HepG2 (cell line): Measurements from ENCODE around the gene MRGPRX4. TPM values are rescaled to one million over a fixed set of nuclear protein-coding genes. Genes with fewer than 3 reads are reported as not detected.

Experiments
- ATAC-seq: fragments of 200-7000 bp; cut with Tn5 transposase; 3 replicates; pipeline ENCODE4 v1.9.1; 2020; ENCODE audit warnings: mild to moderate bottlenecking, moderate library complexity
- BruUV-seq: library from RNA; stranded (reverse); fragments of 400-500 nt; replicated peaks from 2 replicates; lab custom pipeline; 2021; lab: Mats Ljungman, UMichigan
- CTCF ChIA-PET: fragments of 300-600 bp; formaldehyde crosslinking; extraction: SDS; loops from one replicate; lab custom pipeline; 2021; ENCODE audit warnings: low total read pairs, inconsistent platforms, low intra/inter-chr PET ratio; lab: Yijun Ruan, JAX
- POLR2A ChIA-PET: fragments of 350-600 bp; sonication (Branson Sonifier 250); formaldehyde crosslinking; loops from one replicate; lab custom pipeline; 2020; ENCODE audit warnings: antibody characterized with exemption, inconsistent platforms; lab: Yijun Ruan, JAX
- DNase-seq: peaks from one replicate; pipeline ENCODE4 v3.0.0-alpha.2; 2015; ENCODE audit warnings: low spot score
- FAIRE-seq: peaks from 3 replicates; lab custom pipeline; 2011; peaks lifted over from hg19 to GRCh38; lab: Jason Lieb, UNC
- H2AFZ ChIP-seq: one replicate; pipeline ENCODE4 v1.6.1; 2011; ENCODE audit warnings: low read length, inconsistent platforms
- H3K27ac ChIP-seq: fragments of 300-600 bp; 3 replicates; pipeline ENCODE4 v1.8.0; 2011; ENCODE audit warnings: mixed run types, mild to moderate bottlenecking, mixed read lengths, low read length, inconsistent platforms; ENCODE audit not compliant: insufficient read depth; ENCODE audit errors: extremely low read length
- H3K27me3 ChIP-seq, 2 experiments: fragments of 200-600 bp in 1 of 2; 2 replicates in 1 of 2; 3 replicates in 1 of 2; pipeline versions ENCODE4 v1.6.0 to v1.8.0; 2011; ENCODE audit warnings: low read length in 2 of 2, mild to moderate bottlenecking in 2 of 2, moderate library complexity in 2 of 2, inconsistent platforms in 1 of 2; ENCODE audit not compliant: insufficient read depth in 2 of 2, control insufficient read depth in 1 of 2
- H3K36me3 ChIP-seq, 2 experiments: fragments of 200-600 bp in 1 of 2; replicated peaks in 1 of 2; 2 replicates in 1 of 2; 3 replicates in 1 of 2; pipeline versions ENCODE4 v1.5.1 to v1.8.0; 2011; ENCODE audit warnings: low read length in 2 of 2, inconsistent platforms in 1 of 2; ENCODE audit not compliant: insufficient read depth in 2 of 2, control insufficient read depth in 1 of 2
- H3K4me1 ChIP-seq: 2 replicates; pipeline ENCODE4 v1.5.1; 2012; ENCODE audit warnings: low read length, inconsistent platforms; ENCODE audit not compliant: insufficient read depth
- H3K4me2 ChIP-seq: 2 replicates; pipeline ENCODE4 v1.6.0; 2011; ENCODE audit warnings: low read depth, low read length, inconsistent platforms
- H3K4me3 ChIP-seq, 3 experiments: fragments of 200-600 bp in 1 of 3; sonication (generic), shearing (Covaris generic) in 1 of 3; replicated peaks in 1 of 3; 2 replicates each; pipeline ENCODE4 v1.5.1; 2011 to 2016; ENCODE audit warnings: low read length in 3 of 3, inconsistent platforms in 2 of 3, low read depth in 2 of 3, mild to moderate bottlenecking in 2 of 3, control low read depth in 1 of 3, mixed read lengths in 1 of 3; ENCODE audit not compliant: insufficient read depth in 1 of 3
- H3K79me2 ChIP-seq: one replicate; pipeline ENCODE4 v1.6.1; 2011; ENCODE audit warnings: low read length, inconsistent platforms; ENCODE audit not compliant: insufficient read depth
- H3K9ac ChIP-seq: 2 replicates; pipeline ENCODE4 v1.6.0; 2011; ENCODE audit warnings: mild to moderate bottlenecking, low read depth, low read length, inconsistent platforms; ENCODE audit not compliant: insufficient read depth
- H3K9me3 ChIP-seq: 2 replicates; pipeline ENCODE4 v1.5.1; 2012; ENCODE audit warnings: mild to moderate bottlenecking, low read length
- H4K20me1 ChIP-seq: 2 replicates; pipeline ENCODE4 v1.6.0; 2011; ENCODE audit warnings: inconsistent platforms, mild to moderate bottlenecking, low read length, moderate library complexity; ENCODE audit not compliant: insufficient read depth
- ATF3 ChIP-seq: sonication (generic); formaldehyde crosslinking; IDR thresholded peaks from 2 replicates; pipeline ENCODE4 v1.4.0; 2020; ENCODE audit warnings: missing genetic modification reagents
- ERF ChIP-seq: IDR thresholded peaks from 2 replicates; pipeline ENCODE4 v1.6.1; 2018; ENCODE audit warnings: missing biosample characterization, missing genetic modification reagents
- FOXA1 ChIP-seq, 2 experiments: fragments of 450-650 bp in 1 of 2; sonication (generic) in 1 of 2; formaldehyde crosslinking in 1 of 2; IDR thresholded peaks; 2 replicates each; pipeline versions ENCODE4 v1.4.0 to v1.6.1; 2016 to 2020; ENCODE audit warnings: missing genetic modification reagents in 1 of 2
- IKZF4 ChIP-seq: sonication (generic); formaldehyde crosslinking; IDR thresholded peaks from 2 replicates; pipeline ENCODE4 v1.5.1; 2020; ENCODE audit warnings: borderline replicate concordance, mild to moderate bottlenecking, low read depth, missing genetic modification reagents; ENCODE audit errors: not compliant biosample characterization
- KDM5B ChIP-seq: sonication (generic); formaldehyde crosslinking; IDR thresholded peaks from 2 replicates; pipeline ENCODE4 v1.4.0; 2020; ENCODE audit warnings: missing genetic modification reagents, mild to moderate bottlenecking, borderline replicate concordance
- MEIS1 ChIP-seq: sonication (generic); formaldehyde crosslinking; IDR thresholded peaks from 2 replicates; pipeline ENCODE4 v1.9.0; 2021; ENCODE audit warnings: mild to moderate bottlenecking, missing genetic modification reagents, moderate library complexity, borderline replicate concordance
- PHB2 ChIP-seq: fragments of 450-650 bp; IDR thresholded peaks from 2 replicates; pipeline ENCODE4 v1.6.1; 2018; ENCODE audit not compliant: partially characterized antibody
- TRIM24 ChIP-seq: sonication (generic); formaldehyde crosslinking; IDR thresholded peaks from 2 replicates; pipeline ENCODE4 v1.8.0; 2022; ENCODE audit warnings: mild to moderate bottlenecking, missing genetic modification reagents
- ZBTB39 ChIP-seq: sonication (generic); formaldehyde crosslinking; IDR thresholded peaks from 2 replicates; pipeline ENCODE4 v1.5.0; 2020; ENCODE audit warnings: missing genetic modification reagents
- ZBTB7B ChIP-seq: sonication (generic); formaldehyde crosslinking; IDR thresholded peaks from 2 replicates; pipeline ENCODE4 v1.4.0; 2020; ENCODE audit warnings: missing genetic modification reagents
- ZNF225 ChIP-seq: sonication (generic); formaldehyde crosslinking; IDR thresholded peaks from 2 replicates; pipeline ENCODE4 v1.4.0; 2020; ENCODE audit warnings: mild to moderate bottlenecking, missing genetic modification reagents
- ZNF468 ChIP-seq: sonication (generic); formaldehyde crosslinking; IDR thresholded peaks from 2 replicates; pipeline ENCODE4 v1.8.0; 2022; ENCODE audit warnings: mild to moderate bottlenecking, moderate library complexity, missing genetic modification reagents
- ZNF678 ChIP-seq: sonication (generic); formaldehyde crosslinking; IDR thresholded peaks from 2 replicates; pipeline ENCODE4 v1.4.0; 2020; ENCODE audit warnings: mild to moderate bottlenecking, missing genetic modification reagents
- ZNF761 ChIP-seq: sonication (generic); formaldehyde crosslinking; conservative IDR thresholded peaks from 2 replicates; pipeline ENCODE4 v1.4.0; 2020; ENCODE audit warnings: mild to moderate bottlenecking, missing genetic modification reagents
- WGBS: methylation state at CpG from one replicate; pipeline ENCODE4 v1.1.6; 2017; ENCODE audit warnings: low lambda C conversion rate; 5-methylcytosine and 5-hydroxymethylcytosine counted together
- in situ Hi-C: cut with HindIII; loops from 2 replicates; pipeline ENCODE4 v1.10.0; 2017; ENCODE audit warnings: low pct_unique_long_range_greater_than_20kb; ENCODE audit not compliant: extremely low pct_ligation_motif_present
- intact Hi-C: fragments of 100-400 bp; cut with micrococcal nuclease; formaldehyde crosslinking; loops from one replicate; pipeline ENCODE4 v1.10.0; 2022; ENCODE audit not compliant: unreplicated experiment
- polyA plus RNA-seq, 8 experiments: library from polyadenylated mRNA; depleted of rRNA in 3 of 8; stranded (reverse) in 7 of 8; unstranded in 1 of 8; fragments of >200 nt; fragmentation: Illumina TruSeq in 4 of 8; extraction: Trizol in 4 of 8; gene quantifications; 2 replicates each; pipeline versions ENCODE4 v1.2.1 to v1.2.3, GENCODE V29; 2011 to 2016; ENCODE audit warnings: low read depth in 4 of 8, missing spikeins in 1 of 8, mixed read lengths in 1 of 8; ENCODE audit not compliant: insufficient read depth in 1 of 8
- total RNA-seq, 5 experiments: library from RNA; depleted of rRNA; stranded (reverse); fragments of >200 nt; fragmentation: Illumina TruSeq; extraction: Trizol; gene quantifications; 2 replicates each; pipeline ENCODE4 v1.2.3, GENCODE V29; 2016; ENCODE audit warnings: low read depth in 1 of 5
- TF ChIP-seq, protein P1 (sequence below): sonication (generic); formaldehyde crosslinking; IDR thresholded peaks from 2 replicates; pipeline ENCODE4 v1.8.0; 2022; ENCODE audit warnings: mild to moderate bottlenecking, missing genetic modification reagents; ENCODE audit not compliant: insufficient replicate concordance
- TF ChIP-seq, protein P2 (sequence below): sonication (generic); formaldehyde crosslinking; IDR thresholded peaks from 2 replicates; pipeline ENCODE4 v1.5.0; 2020; ENCODE audit warnings: missing genetic modification reagents, mild to moderate bottlenecking, borderline replicate concordance

MRGPRX4 gene
- total and polyA plus RNA-seq, 2 of the 13 experiments (the other 11 are each of a cell fraction or from before 2014, with no cell fraction given): 0.18 TPM

GRCh38 chr11:18132341-18132740 is 40.3 kb upstream of the MRGPRX4 start, which contains the start of gene MRGPRX3:
TSS of gene MRGPRX3 (plus strand) at chr11:18132571. CDS start at chr11:18137203, 4,632 bp downstream.
- H3K79me2 ChIP-seq: no peaks in the 10 kb centered on the region
- H3K36me3 ChIP-seq: no peaks in the 10 kb centered on the region
- H3K9ac ChIP-seq: no peak within 1 kb of the TSS
- H3K27ac ChIP-seq: no peak within 1 kb of the TSS
- peaks cover 5% of the 10 kb centered on the region; the same call in 1 of the 2 replicates for H3K9me3 ChIP-seq
- no peak within 1 kb of the TSS for H3K4me3 ChIP-seq
- intact Hi-C loops (no loop called here), in situ Hi-C loops (no loop called here)
- H3K27me3 ChIP-seq: no peaks in the 10 kb centered on the region; a peak in 1 of 5 replicates
- BruUV-seq: no TSS peak
- TF ChIP-seq ZNF761 (CRISPR knock-in tag) (no peak), ZBTB7B (CRISPR knock-in tag) (no peak), KDM5B (CRISPR knock-in tag) (no peak), ZNF225 (CRISPR knock-in tag) (no peak), FOXA1 (IDR thresholded peaks at IDR 0.05) (no peak), FOXA1 (CRISPR knock-in tag; IDR thresholded peaks at IDR 0.05) (no peak), ATF3 (CRISPR knock-in tag) (no peak), ERF (no peak), TRIM24 (CRISPR knock-in tag) (no peak), IKZF4 (CRISPR knock-in tag) (no peak), ZNF468 (no peak), ZNF678 (CRISPR knock-in tag) (no peak), MEIS1 (CRISPR knock-in tag) (no peak), ZBTB39 (CRISPR knock-in tag) (no peak), PHB2 (no peak)
- TF ChIP-seq, protein P1, sequence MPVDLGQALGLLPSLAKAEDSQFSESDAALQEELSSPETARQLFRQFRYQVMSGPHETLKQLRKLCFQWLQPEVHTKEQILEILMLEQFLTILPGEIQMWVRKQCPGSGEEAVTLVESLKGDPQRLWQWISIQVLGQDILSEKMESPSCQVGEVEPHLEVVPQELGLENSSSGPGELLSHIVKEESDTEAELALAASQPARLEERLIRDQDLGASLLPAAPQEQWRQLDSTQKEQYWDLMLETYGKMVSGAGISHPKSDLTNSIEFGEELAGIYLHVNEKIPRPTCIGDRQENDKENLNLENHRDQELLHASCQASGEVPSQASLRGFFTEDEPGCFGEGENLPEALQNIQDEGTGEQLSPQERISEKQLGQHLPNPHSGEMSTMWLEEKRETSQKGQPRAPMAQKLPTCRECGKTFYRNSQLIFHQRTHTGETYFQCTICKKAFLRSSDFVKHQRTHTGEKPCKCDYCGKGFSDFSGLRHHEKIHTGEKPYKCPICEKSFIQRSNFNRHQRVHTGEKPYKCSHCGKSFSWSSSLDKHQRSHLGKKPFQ (CRISPR knock-in tag): no peak
- TF ChIP-seq, protein P2, sequence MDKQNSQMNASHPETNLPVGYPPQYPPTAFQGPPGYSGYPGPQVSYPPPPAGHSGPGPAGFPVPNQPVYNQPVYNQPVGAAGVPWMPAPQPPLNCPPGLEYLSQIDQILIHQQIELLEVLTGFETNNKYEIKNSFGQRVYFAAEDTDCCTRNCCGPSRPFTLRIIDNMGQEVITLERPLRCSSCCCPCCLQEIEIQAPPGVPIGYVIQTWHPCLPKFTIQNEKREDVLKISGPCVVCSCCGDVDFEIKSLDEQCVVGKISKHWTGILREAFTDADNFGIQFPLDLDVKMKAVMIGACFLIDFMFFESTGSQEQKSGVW: no peak
- no peak for ATAC-seq
- DNase-seq: no peak
- H3K4me2 ChIP-seq: no peak within 1 kb of the TSS
- H3K4me1 ChIP-seq: peaks cover 38% of the 10 kb centered on the region
- no peak for FAIRE-seq
- POLR2A ChIA-PET: no interaction called here
- H2AFZ ChIP-seq: no peak within 1 kb of the TSS
- 55% methylated on average over 3 of the region's 3 CpGs for WGBS
- CTCF ChIA-PET: no interaction called here
- no peaks in the 10 kb centered on the region for H4K20me1 ChIP-seq
